Omental fat pad (tissue), 4 donors: ENCODE results near the gene PRRT1. TPM values are rescaled to one million over a fixed set of nuclear protein-coding genes. Genes with fewer than 3 reads are reported as not detected.
A peak's percentile ranks its signal among the peaks of the same experiment; 100 is the strongest.
"Not testable (repeated sequence)": the region's sequence is repeated elsewhere in the genome, so short reads cannot be mapped to it uniquely, and the experiment has no call there.

Experiments
- ATAC-seq: fragments of 150-250 bp; one replicate; pipeline ENCODE4 v1.9.1; 2016; ENCODE audit warnings: mild to moderate bottlenecking, moderate library complexity; ENCODE audit not compliant: low FRiP score
- DNase-seq: peaks from one replicate; pipeline ENCODE4 v3.0.0-alpha.2; 2019; ENCODE audit warnings: low spot score
- CTCF ChIP-seq, 3 donors: fragments of 450-650 bp; IDR thresholded peaks; one replicate each; pipeline ENCODE4 v1.5.1; 2016 to 2017; ENCODE audit warnings: antibody characterized with exemption in 3 of 3, mild to moderate bottlenecking in 3 of 3, moderate library complexity in 2 of 3
- total RNA-seq, 4 donors: library from RNA; depleted of rRNA; stranded (reverse); fragments of >200 nt; gene quantifications; one replicate each; pipeline ENCODE4 v1.1.0, GENCODE V29; 2016

PRRT1 gene
- total RNA-seq, 4 donors from 2014 or later: 0.24 to 1.0 (median 0.34) TPM

- DNase-seq: no peak
- peak; percentile 16 for ATAC-seq
- no peak for TF ChIP-seq CTCF (IDR thresholded peaks at IDR 0.05)
Measured at GRCh38 chr6:32146287-32146686, 5.5 kb downstream of the PRRT1 start.

DNA sequence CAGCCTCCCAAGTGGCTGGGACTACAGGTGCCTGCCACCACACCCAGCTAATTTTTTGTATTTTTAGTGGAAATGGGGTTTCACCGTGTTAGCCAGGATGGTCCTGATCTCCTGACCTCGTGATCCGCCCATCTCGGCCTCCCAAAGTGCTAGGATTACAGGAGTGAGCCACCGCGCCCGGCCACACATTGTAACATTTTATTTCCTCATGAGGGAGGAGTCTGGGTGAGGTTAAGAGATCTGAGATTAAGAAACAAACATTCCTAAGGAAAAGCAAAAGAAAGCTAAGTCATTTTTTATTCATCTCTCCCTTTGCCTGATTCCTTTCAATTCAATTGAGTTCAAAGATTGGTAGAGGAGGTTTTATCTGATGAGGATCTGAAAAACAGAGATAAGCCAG, 7.5 kb downstream of the PRRT1 start:
- ATAC-seq, DNase-seq: not testable (repeated sequence)

- ATAC-seq (no peak), DNase-seq (no peak)
- TF ChIP-seq CTCF (IDR thresholded peaks at IDR 0.05): no peak
Measured at GRCh38 chr6:32140420-32141046, 11.2 kb downstream of the PRRT1 start.

DNA sequence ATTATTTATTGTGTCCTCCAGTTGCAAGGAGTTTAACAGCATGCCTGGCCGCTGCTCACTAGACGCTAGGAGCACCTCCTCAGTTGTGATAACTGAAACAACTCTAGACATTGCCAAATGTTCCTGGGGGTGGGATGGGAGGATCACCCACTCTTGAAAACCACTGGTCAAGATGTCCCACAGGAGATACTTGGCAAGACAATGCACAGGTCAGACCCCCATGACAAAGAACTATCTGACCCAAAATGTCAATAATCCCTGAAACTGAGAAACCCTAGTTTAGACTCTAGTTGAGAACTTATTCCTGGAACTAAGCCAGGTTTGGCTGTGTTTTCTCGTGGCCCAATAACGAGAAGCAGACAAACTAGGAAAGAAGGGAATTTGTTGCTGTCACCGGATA, 12.1 kb downstream of the PRRT1 start:
- no peak for TF ChIP-seq CTCF (IDR thresholded peaks at IDR 0.05)
- DNase-seq: no peak
- ATAC-seq: no peak

GRCh38 chr6:32137454-32137853, 14.3 kb downstream of the PRRT1 start:
- TF ChIP-seq CTCF (IDR thresholded peaks at IDR 0.05): no peak
- DNase-seq (no peak), ATAC-seq (no peak)

DNA sequence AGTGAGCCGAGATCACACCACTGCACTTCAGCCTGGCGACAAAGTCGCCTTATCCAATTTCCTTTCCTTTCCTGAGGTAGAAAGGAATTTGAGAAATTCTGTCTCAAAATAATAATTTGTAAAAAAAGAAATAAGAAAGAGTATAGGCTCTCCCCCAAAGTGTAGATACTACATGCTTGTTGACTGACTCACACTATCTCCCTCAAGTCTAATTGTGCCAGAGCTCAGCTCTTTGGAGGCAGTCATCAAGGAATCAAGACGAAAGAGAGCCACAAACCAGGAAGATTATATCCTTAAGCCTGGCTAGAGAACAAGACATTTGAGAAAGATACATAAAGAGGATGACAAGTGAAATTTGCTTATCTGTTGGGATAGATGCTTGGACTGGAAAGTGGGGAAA, 18.0 kb downstream of the PRRT1 start:
- ATAC-seq: no peak
- TF ChIP-seq CTCF (IDR thresholded peaks at IDR 0.05): no peak

GRCh38 chr6:32132110-32132509, 19.6 kb downstream of the PRRT1 start:
- DNase-seq: no peak
- no peak for ATAC-seq
- no peak for TF ChIP-seq CTCF (IDR thresholded peaks at IDR 0.05)

More for the DNA sequence above, 18.0 kb downstream of the PRRT1 start:
- no peak for DNase-seq
